Adrenal gland (tissue), 12 donors: ENCODE data around the gene RNF7. TPM values are rescaled to one million over a fixed set of nuclear protein-coding genes. Genes with fewer than 3 reads are reported as not detected.
"Not testable (repeated sequence)": the region's sequence is repeated elsewhere in the genome, so short reads cannot be mapped to it uniquely, and the experiment has no call there.

ENCODE experiments used
- DNase-seq, 7 donors: peaks; one replicate each; pipeline ENCODE4 v3.0.0-alpha.2; 2019 to 2020
- H3K27ac ChIP-seq, 5 donors: fragments of 200-600 bp; sonication (generic) in 4 of 5; 1 replicate in 3 of 5; 2 replicates in 2 of 5; pipeline versions ENCODE4 v1.5.1 to v1.8.0; 2016 to 2020; ENCODE audit warnings: mild to moderate bottlenecking in 1 of 5
- H3K27me3 ChIP-seq: fragments of 200-600 bp; 2 replicates; pipeline ENCODE4 v1.8.0; 2021
- H3K36me3 ChIP-seq, 2 donors: fragments of 200-600 bp; replicated peaks in 1 of 2; 1 replicate in 1 of 2; 2 replicates in 1 of 2; pipeline versions ENCODE4 v1.5.1 to v1.8.0; 2018 to 2022
- H3K4me1 ChIP-seq, 2 donors: fragments of 200-600 bp; replicated peaks in 1 of 2; 1 replicate in 1 of 2; 2 replicates in 1 of 2; pipeline versions ENCODE4 v1.5.1 to v1.8.0; 2018 to 2021
- H3K4me3 ChIP-seq, 4 donors: fragments of 200-600 bp; sonication (generic) in 3 of 4; one replicate each; pipeline ENCODE4 v1.5.1; 2016 to 2018
- H3K9me3 ChIP-seq, 3 donors: fragments of 200-600 bp; sonication (generic) in 1 of 3; replicated peaks in 1 of 3; 1 replicate in 2 of 3; 2 replicates in 1 of 3; pipeline versions ENCODE4 v1.5.1 to v1.8.0; 2016 to 2021
- POLR2A ChIP-seq, 2 donors: fragments of 450-650 bp; IDR thresholded peaks; one replicate each; pipeline ENCODE4 v1.6.1; 2017; ENCODE audit warnings: antibody characterized with exemption in 2 of 2, mild to moderate bottlenecking in 2 of 2, moderate library complexity in 1 of 2
- WGBS, 4 donors: extraction: QIAGEN DNeasy Blood & Tissue Kit in 2 of 4; methylation state at CpG; one replicate each; pipeline versions ENCODE4 v1.1.5 to v1.1.7; 2013 to 2017; 5-methylcytosine and 5-hydroxymethylcytosine counted together
- intact Hi-C, 2 donors: fragments of 100-400 bp; cut with DNase I; formaldehyde crosslinking; loops; one replicate each; pipeline versions ENCODE4 v1.14.1 to v1.15.0; 2022 to 2023
- polyA plus RNA-seq, 3 donors: library from polyadenylated mRNA; stranded (reverse); fragments of 200-250 nt in 2 of 3; fragments of 350-450 nt in 1 of 3; fragmentation: Illumina TruSeq in 1 of 3; extraction: RNeasy Lipid Tissue Mini Kit (QIAGEN cat#74804) in 1 of 3; gene quantifications; one replicate each; pipeline ENCODE4 v1.2.3, GENCODE V29; 2013 to 2014
- total RNA-seq, 9 donors: library from RNA; depleted of rRNA in 4 of 9; stranded (reverse); fragments of >200 nt in 4 of 9; fragments of 120-200 nt in 1 of 9; fragmentation: NEBNext Ultra II Directional in 1 of 9; extraction: Animal tissue kit (Norgen Biotek cat#: 25700) in 1 of 9; gene quantifications; one replicate each; pipeline versions ENCODE4 v1.1.0 to v1.2.4, GENCODE V29; 2013 to 2023
- TF ChIP-seq, protein P1 (sequence below), 6 experiments: fragments of 450-650 bp in 4 of 6; fragments of 200-600 bp in 2 of 6; sonication (generic) in 1 of 6; IDR thresholded peaks; 1 replicate in 5 of 6; 2 replicates in 1 of 6; pipeline versions ENCODE4 v1.5.1 to v1.8.0; 2016 to 2021; ENCODE audit warnings: antibody characterized with exemption in 6 of 6, mild to moderate bottlenecking in 2 of 6, moderate library complexity in 1 of 6
- donor health status: healthy with polysubstance abuse.
- donor health status: Bipolar disorder and iron deficiency.
- donor health status: DM: yes; HTN: yes; CAD: no.
- donor health status: DM: no; HTN: no; CAD: no.
- donor health status: DM: no; HTN: no; CAD: no.
- donor health status: DM: yes; HTN: yes; CAD: no.

RNF7 gene
- total and polyA plus RNA-seq, 12 donors, result 87.4 to 315 (median 129) TPM

DNA sequence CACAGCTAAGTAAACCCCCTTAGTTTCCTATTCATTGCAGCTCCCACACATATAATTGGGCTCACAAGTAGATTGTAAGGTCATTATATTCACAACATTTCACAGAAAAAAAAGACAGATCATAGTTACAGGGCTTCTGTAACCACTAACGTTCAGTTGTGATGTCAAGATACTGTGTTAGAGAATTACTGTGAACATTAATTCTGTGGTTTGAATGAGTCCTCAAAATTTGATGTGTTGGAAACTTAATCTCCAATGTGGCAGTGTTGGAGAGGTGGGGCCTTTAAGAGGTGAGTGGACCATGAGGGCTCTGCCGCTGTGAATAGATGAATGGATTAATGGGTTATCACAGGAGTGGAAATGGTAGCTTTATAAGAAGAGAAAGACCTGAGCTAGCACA is 46.4 kb downstream of the RNF7 start:
- no peak for TF ChIP-seq POLR2A (IDR thresholded peaks at IDR 0.05)
- TF ChIP-seq, protein P1, sequence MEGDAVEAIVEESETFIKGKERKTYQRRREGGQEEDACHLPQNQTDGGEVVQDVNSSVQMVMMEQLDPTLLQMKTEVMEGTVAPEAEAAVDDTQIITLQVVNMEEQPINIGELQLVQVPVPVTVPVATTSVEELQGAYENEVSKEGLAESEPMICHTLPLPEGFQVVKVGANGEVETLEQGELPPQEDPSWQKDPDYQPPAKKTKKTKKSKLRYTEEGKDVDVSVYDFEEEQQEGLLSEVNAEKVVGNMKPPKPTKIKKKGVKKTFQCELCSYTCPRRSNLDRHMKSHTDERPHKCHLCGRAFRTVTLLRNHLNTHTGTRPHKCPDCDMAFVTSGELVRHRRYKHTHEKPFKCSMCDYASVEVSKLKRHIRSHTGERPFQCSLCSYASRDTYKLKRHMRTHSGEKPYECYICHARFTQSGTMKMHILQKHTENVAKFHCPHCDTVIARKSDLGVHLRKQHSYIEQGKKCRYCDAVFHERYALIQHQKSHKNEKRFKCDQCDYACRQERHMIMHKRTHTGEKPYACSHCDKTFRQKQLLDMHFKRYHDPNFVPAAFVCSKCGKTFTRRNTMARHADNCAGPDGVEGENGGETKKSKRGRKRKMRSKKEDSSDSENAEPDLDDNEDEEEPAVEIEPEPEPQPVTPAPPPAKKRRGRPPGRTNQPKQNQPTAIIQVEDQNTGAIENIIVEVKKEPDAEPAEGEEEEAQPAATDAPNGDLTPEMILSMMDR (IDR thresholded peaks at IDR 0.05), result no peak
- H3K4me3 ChIP-seq, result no peak overlapping the region
- no peak for DNase-seq
- no peaks in the 10 kb centered on the region for H3K4me1 ChIP-seq
- no peaks in the 10 kb centered on the region for H3K36me3 ChIP-seq
- H3K9me3 ChIP-seq, result no peaks in the 10 kb centered on the region
- no peak overlapping the region for H3K27ac ChIP-seq
- 77 to 88% (median 79%) methylated on average over 2 of the region's 2 CpGs for WGBS, 4 donors
- intact Hi-C loops, result no loop called here
- H3K27me3 ChIP-seq, result no peaks in the 10 kb centered on the region

DNA sequence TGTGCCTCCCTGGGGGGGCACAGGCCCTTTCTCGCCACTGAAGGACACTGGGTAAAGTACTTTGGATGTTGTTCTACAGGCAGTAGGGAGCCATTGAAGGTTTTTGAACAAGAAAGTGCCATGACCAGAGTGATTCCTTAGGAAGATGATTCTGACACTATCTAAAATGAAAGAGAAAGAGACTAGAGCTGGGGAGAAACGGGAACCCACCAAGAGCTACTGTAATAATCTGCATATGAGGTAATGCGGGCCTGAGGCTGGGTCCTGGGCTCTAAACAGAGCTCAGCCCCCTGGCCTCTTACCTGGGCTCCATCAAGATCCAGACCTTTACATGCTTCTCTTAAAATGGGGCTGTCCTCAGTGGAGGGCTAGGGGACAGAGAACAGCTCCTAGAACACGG is 50.1 kb downstream of the RNF7 start:
- Histone ChIP-seq H3K9me3 (no peaks in the 10 kb centered on the region), H3K27me3 (no peaks in the 10 kb centered on the region), H3K4me3 (no peak overlapping the region), H3K36me3 (no peaks in the 10 kb centered on the region), H3K27ac (no peak overlapping the region), H3K4me1 (no peaks in the 10 kb centered on the region)
- intact Hi-C loops, result no loop called here
- DNase-seq, result no peak
- TF ChIP-seq, protein P1 (IDR thresholded peaks at IDR 0.05), result no peak
- TF ChIP-seq POLR2A (IDR thresholded peaks at IDR 0.05), result no peak
- WGBS, 4 donors, result 78 to 90% (median 86%) methylated on average over 3 to 4 of the region's 4 CpGs

DNA sequence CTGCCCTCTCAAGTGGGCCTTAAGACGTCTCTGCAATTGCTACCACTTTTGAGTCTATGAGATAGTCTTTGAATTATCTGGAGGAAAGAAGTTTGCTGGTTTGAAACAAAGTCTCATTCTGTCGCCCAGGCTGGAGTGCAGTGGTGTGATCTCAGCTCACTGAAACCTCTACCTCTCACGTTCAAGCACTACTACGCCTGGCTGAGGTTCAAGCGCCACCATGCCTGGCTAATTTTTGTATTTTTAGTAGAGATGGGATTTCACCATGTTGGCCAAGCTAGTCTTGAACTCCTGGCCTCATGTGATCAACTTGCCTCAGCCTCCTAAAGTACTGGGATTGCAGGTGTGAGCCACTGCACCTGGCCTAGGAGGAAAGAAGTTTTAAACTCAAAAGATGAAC is 50.7 kb downstream of the RNF7 start:
- H3K9me3 ChIP-seq, H3K27ac ChIP-seq, H3K4me3 ChIP-seq, H3K36me3 ChIP-seq, DNase-seq, H3K27me3 ChIP-seq, intact Hi-C loops, H3K4me1 ChIP-seq: not testable (repeated sequence)
- WGBS, 4 donors, result 90 to 93% (median 92%) methylated on average over 5 of the region's 5 CpGs

DNA sequence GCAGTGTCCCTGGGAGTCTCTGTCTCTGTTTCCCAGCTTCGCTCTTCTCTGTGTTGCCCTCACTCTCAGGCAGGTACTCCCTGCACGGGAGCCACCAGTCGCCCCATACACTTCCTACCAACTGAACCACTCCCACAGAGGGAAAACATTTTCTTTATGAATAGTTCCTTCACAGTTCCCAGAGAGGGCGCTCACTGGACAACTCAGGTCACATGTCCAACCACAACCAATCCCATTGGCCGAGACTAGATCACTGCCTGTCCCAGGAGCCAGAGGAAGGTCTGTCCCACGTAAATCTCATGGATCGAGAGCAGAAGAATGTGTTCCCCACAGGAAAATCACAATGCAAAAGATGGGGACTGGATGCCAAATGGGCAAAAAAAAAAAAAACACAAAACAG is 51.2 kb downstream of the RNF7 start:
- TF ChIP-seq, protein P1 (IDR thresholded peaks at IDR 0.05), result no peak
- no peak for TF ChIP-seq POLR2A (IDR thresholded peaks at IDR 0.05)
- no peaks in the 10 kb centered on the region for H3K27me3 ChIP-seq
- intact Hi-C loops, result no loop called here
- no peak overlapping the region for H3K4me3 ChIP-seq
- no peaks in the 10 kb centered on the region for H3K9me3 ChIP-seq
- WGBS, 4 donors, result 94 to 98% (median 95%) methylated on average over 7 of the region's 7 CpGs
- no peak overlapping the region for H3K27ac ChIP-seq
- no peaks in the 10 kb centered on the region for H3K36me3 ChIP-seq
- no peaks in the 10 kb centered on the region for H3K4me1 ChIP-seq
- DNase-seq, result no peak

DNA sequence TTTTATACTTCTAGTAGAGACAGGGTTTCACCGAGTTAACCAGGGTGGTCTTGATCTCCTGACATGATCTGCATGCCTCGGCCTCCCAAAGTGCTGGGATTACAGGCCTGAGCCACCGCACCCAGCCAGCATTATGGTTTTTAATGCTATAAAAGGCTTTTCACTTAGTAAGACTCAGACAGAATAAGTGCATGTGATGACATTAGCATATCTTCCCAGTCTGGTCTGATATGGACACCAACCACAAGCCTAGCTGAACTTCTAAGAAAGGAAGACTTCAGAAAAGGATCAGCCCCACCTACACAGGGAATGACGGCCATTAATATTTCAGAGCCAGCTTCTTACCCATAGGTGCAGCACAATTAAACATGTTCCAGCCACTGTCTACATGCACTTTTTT is 52.1 kb downstream of the RNF7 start:
- TF ChIP-seq, protein P1 (IDR thresholded peaks at IDR 0.05), result no peak
- TF ChIP-seq POLR2A (IDR thresholded peaks at IDR 0.05), result no peak
- 89 to 93% (median 92%) methylated on average over 4 of the region's 4 CpGs for WGBS, 4 donors
- H3K4me3 ChIP-seq, result no peak overlapping the region

More for the DNA sequence above, 52.1 kb downstream of the RNF7 start:
- Histone ChIP-seq H3K4me1 (no peaks in the 10 kb centered on the region), H3K27me3 (no peaks in the 10 kb centered on the region), H3K27ac (no peak overlapping the region), H3K36me3 (no peaks in the 10 kb centered on the region), H3K9me3 (no peaks in the 10 kb centered on the region)
- no peak for DNase-seq
- intact Hi-C loops, result loop anchor here in 1 of 2 donors (10.0 kb wide), 1 partner anchor 85 kb away; the partner anchor contains the start of gene ATP1B3
